ENCODE results near the gene DUSP9. TPM values are rescaled to one million over a fixed set of nuclear protein-coding genes. Genes with fewer than 3 reads are reported as not detected.
A peak's percentile ranks its signal among the peaks of the same experiment; 100 is the strongest.
"Not testable (repeated sequence)": the region's sequence is repeated elsewhere in the genome, so short reads cannot be mapped to it uniquely, and the experiment has no call there.

The DUSP9 gene
- total RNA-seq, 1 experiment from 2014 or later: 16.0 TPM

GRCh38 chrX:153685751-153686696 is 39.0 kb downstream of the DUSP9 start:
- DNase-seq (ENCODE audit: low read depth): no peak
- in situ Hi-C loops (cut with HindIII; ENCODE audit: low pct_unique_long_range_greater_than_20kb, low sequenced_read_pairs): no loop called here

- in situ Hi-C loops (cut with HindIII; ENCODE audit: low pct_unique_long_range_greater_than_20kb, low sequenced_read_pairs): no loop called here
Observed at GRCh38 chrX:153686711-153687110, 39.7 kb downstream of the DUSP9 start.

GRCh38 chrX:153687121-153688039 is 40.4 kb downstream of the DUSP9 start, which contains the start of gene SLC6A8:
Gene SLC6A8, plus strand, starts transcription at chrX:153687926. Its CDS starts 649 bp downstream, at chrX:153688575.
- in situ Hi-C loops (cut with HindIII; ENCODE audit: low pct_unique_long_range_greater_than_20kb, low sequenced_read_pairs): no loop called here

More at GRCh38 chrX:153686711-153687110, 39.7 kb downstream of the DUSP9 start:
- no peak for DNase-seq (ENCODE audit: low read depth)

DNA sequence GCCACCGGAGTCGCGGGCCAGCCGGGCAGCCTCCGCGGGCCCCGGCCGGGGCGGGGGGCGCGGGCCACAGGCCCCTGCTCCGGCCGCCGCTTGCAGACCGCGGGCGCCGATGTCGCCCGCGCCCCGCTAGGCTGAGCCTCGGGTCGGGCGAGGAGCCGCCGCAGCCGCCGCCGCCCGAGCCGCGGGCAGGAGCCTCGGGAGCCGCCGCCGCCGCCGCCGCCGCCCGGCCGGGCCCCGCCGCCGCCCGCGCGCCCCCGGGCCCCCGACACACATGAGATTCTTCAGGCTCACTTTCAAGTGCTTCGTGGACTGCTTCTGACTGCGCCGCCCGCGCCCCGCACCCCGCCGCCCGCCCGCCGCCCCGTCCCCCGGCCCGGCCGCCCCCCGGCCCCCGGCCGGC is 41.1 kb downstream of the DUSP9 start:
- in situ Hi-C loops (cut with HindIII; ENCODE audit: low pct_unique_long_range_greater_than_20kb, low sequenced_read_pairs): no loop called here
- DNase-seq (ENCODE audit: low read depth): no peak

More at GRCh38 chrX:153687121-153688039, 40.4 kb downstream of the DUSP9 start, which contains the start of gene SLC6A8:
- peak; percentile 21 for DNase-seq (ENCODE audit: low read depth)

- DNase-seq (ENCODE audit: low read depth): no peak
- in situ Hi-C loops (cut with HindIII; ENCODE audit: low pct_unique_long_range_greater_than_20kb, low sequenced_read_pairs): no loop called here
Observed at GRCh38 chrX:153688506-153688905, 41.5 kb downstream of the DUSP9 start.

DNA sequence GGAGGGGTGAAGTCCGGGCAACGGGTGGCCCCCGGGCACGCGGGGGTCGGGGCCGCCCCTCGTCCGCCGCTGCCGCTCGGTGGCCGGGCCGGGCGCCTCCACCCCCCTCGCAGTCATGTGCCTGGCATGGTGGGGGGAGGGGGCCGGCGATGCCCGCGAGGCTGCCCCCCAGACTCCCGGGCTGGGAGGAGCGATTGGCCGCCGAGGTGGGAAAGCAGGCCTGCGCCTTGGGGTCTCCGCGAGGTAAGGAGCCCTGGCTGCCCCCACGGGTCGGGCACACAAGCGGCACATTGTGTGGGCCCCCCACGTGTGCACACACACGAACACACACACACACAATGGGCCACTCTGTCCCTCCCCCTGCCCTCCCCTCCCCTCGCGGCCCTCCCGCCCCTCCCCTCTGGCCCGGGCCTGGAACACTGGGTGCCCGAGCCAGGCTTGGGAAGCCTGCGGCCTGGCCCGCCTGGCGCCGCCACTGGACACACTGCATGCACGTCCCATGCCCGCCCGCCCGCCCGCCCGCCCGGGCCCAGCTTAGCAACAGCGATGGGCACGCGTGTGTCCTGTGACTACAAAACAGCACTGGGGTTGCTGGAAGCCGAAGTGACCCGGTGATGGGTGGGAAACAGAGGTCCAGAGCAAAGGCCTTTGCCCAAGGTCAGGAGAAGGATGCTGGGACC is 42.0 kb downstream of the DUSP9 start:
- no peak for DNase-seq (ENCODE audit: low read depth)
- in situ Hi-C loops (cut with HindIII; ENCODE audit: low pct_unique_long_range_greater_than_20kb, low sequenced_read_pairs): no loop called here

- no peak for DNase-seq (ENCODE audit: low read depth)
- in situ Hi-C loops (cut with HindIII; ENCODE audit: low pct_unique_long_range_greater_than_20kb, low sequenced_read_pairs): no loop called here
Observed at GRCh38 chrX:153689654-153690465, 42.9 kb downstream of the DUSP9 start.

DNA sequence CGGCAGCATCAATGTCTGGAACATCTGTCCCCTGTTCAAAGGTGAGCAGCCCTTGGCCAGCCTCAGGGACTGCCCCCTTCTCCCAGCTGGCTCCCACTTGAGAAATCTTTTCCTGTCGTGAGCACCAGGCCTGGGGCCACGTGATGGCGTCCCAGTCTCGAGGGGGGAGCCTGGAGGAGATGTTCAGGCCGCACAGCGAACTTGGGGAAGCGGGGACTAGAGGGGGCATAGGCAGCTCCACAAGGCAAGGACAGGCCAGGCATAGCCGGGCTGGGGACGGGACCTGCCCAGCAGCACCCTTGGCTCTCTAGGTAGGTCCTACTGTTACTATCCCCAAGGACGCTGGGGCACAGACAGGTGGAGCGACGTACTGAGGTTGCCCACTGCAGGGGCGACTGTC is 43.5 kb downstream of the DUSP9 start:
- DNase-seq (ENCODE audit: low read depth): no peak
- in situ Hi-C loops (cut with HindIII; ENCODE audit: low pct_unique_long_range_greater_than_20kb, low sequenced_read_pairs): no loop called here

DNA sequence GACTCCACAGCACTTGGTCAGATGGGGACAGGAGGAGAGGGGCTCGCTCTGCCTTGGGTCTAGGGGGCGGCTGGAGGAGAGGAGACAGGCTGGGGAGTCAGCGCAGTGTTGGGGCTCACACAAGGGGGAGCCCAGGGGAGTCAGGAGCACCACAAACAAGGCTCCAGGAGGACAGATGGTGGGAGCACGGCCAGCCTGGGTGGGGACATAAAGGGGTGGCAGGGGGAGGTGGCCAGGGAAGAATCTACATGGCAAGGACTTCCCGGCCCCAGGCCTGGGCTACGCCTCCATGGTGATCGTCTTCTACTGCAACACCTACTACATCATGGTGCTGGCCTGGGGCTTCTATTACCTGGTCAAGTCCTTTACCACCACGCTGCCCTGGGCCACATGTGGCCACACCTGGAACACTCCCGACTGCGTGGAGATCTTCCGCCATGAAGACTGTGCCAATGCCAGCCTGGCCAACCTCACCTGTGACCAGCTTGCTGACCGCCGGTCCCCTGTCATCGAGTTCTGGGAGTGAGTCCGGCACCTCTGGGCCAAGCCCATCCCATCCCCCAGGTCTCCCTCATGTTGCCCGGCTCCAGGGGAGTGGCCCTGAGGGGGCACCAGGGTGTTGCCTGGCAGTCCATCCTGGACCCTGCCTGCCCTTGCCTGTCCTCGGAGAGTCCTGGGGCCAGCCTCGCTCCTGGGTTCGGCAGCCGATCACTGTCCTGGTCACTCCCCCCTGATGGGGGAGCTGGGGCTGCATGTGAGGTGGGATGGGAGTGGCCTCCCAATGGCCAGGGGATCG is 44.2 kb downstream of the DUSP9 start:
- DNase-seq (ENCODE audit: low read depth); in situ Hi-C loops (cut with HindIII; ENCODE audit: low pct_unique_long_range_greater_than_20kb, low sequenced_read_pairs): not testable (repeated sequence)

DNA sequence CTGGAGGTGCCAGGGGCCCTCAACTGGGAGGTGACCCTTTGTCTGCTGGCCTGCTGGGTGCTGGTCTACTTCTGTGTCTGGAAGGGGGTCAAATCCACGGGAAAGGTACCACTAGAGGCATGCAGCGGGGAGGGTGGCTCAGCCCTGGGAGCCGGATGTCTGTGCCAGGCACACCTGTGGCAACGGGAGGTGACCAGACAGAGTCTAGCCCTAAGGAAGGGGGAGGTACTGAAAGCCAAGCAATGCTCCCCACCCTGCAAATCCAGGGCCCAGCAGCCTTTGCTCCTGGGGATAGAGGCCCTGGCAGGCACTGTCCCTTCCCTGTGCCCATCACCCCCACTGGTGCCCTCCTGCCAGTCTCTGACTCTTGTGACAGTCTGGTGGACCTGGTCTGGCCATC is 45.0 kb downstream of the DUSP9 start:
- DNase-seq (ENCODE audit: low read depth): no peak
- in situ Hi-C loops (cut with HindIII; ENCODE audit: low pct_unique_long_range_greater_than_20kb, low sequenced_read_pairs): no loop called here

DNA sequence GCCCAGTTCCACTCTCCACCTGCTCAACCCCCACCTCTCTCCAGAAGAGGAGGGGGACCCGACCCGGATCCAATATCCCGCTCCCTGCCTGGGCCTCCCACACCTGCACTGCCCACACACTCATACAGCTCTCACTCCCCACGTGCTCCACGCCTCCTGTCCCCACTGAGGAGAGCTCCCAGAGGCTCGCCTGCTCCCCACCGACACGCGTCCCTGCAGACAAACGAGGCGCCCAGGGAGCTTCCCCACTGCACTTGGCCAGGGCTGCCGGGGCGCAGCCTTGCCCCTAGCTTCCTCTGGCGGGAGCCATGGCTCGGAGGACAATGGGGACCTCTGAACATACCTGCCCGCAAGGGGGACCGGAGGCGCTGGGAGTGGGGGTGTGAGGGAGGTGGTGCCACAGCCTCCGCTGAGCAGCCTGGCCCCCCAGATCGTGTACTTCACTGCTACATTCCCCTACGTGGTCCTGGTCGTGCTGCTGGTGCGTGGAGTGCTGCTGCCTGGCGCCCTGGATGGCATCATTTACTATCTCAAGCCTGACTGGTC is 45.7 kb downstream of the DUSP9 start:
- in situ Hi-C loops (cut with HindIII; ENCODE audit: low pct_unique_long_range_greater_than_20kb, low sequenced_read_pairs): no loop called here

DNA sequence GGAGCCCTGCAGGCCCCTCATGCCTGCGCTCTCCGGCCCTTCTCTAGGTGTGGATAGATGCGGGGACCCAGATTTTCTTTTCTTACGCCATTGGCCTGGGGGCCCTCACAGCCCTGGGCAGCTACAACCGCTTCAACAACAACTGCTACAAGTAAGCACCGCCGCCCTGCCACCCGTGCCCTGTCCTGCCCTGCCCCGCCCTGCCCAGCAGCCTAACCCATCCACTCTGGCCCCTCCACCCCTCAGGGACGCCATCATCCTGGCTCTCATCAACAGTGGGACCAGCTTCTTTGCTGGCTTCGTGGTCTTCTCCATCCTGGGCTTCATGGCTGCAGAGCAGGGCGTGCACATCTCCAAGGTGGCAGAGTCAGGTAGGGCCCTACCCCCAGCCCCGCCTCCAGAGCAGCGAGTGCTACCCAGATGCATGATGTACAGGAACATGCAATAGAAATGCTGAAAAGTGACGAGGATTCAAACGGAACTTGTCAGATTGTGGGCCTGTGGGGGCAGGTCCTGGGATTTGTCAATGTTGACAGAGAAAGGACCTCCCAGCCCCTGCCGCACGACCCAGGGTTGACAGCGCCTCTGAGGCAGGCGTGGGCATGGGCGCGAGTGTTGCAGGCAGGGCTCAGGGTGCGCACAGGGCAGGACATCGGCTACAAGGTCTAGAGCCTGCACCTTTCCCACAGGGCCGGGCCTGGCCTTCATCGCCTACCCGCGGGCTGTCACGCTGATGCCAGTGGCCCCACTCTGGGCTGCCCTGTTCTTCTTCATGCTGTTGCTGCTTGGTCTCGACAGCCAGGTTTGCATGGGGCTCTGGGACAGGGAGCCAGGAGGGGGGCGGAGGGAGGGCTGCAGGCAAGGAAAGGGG is 46.4 kb downstream of the DUSP9 start:
- DNase-seq (ENCODE audit: low read depth): no peak
- in situ Hi-C loops (cut with HindIII; ENCODE audit: low pct_unique_long_range_greater_than_20kb, low sequenced_read_pairs): no loop called here

More for the DNA sequence above, 45.7 kb downstream of the DUSP9 start:
- no peak for DNase-seq (ENCODE audit: low read depth)

GRCh38 chrX:153694256-153694655 is 47.3 kb downstream of the DUSP9 start:
- in situ Hi-C loops (cut with HindIII; ENCODE audit: low pct_unique_long_range_greater_than_20kb, low sequenced_read_pairs); DNase-seq (ENCODE audit: low read depth): not testable (repeated sequence)

DNA sequence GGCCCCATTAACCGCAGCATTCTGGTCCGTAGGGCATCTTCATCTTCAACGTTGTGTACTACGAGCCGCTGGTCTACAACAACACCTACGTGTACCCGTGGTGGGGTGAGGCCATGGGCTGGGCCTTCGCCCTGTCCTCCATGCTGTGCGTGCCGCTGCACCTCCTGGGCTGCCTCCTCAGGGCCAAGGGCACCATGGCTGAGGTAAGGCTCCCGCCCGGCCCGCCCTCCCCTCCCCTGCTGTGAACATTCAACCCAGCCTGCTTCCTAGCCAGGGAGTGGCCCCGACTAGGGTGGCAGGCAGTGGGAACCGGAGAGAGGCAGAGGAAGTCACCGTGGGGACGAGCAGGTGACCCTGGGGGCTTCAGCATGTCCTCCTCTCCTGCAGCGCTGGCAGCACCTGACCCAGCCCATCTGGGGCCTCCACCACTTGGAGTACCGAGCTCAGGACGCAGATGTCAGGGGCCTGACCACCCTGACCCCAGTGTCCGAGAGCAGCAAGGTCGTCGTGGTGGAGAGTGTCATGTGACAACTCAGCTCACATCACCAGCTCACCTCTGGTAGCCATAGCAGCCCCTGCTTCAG is 47.8 kb downstream of the DUSP9 start:
- DNase-seq (ENCODE audit: low read depth): no peak
- in situ Hi-C loops (cut with HindIII; ENCODE audit: low pct_unique_long_range_greater_than_20kb, low sequenced_read_pairs): no loop called here

GRCh38 chrX:153696100-153696499 is 49.1 kb downstream of the DUSP9 start:
- in situ Hi-C loops (cut with HindIII; ENCODE audit: low pct_unique_long_range_greater_than_20kb, low sequenced_read_pairs): no loop called here
- no peak for DNase-seq (ENCODE audit: low read depth)

All from Caki2 (cell line).